Activated CD4-positive, alpha-beta T cell treated with anti-CD3 and anti-CD28 coated beads, Interleukin-2, amount 50 U/mL, for 48 hours (primary cell): ENCODE measurements around the gene COL5A2.
A peak's percentile ranks its signal among the peaks of the same experiment; 100 is the strongest.

ENCODE experiments used
- DNase-seq, 2 experiments: peaks; one replicate each; pipeline ENCODE4 v3.0.0-alpha.2; 2020

COL5A2 gene

GRCh38 chr2:189179570-189179950 lies at the start of gene COL5A2:
Gene COL5A2 (minus strand): TSS chr2:189179761. CDS start chr2:189179604, 157 bp downstream.
- DNase-seq, result no peak

DNA sequence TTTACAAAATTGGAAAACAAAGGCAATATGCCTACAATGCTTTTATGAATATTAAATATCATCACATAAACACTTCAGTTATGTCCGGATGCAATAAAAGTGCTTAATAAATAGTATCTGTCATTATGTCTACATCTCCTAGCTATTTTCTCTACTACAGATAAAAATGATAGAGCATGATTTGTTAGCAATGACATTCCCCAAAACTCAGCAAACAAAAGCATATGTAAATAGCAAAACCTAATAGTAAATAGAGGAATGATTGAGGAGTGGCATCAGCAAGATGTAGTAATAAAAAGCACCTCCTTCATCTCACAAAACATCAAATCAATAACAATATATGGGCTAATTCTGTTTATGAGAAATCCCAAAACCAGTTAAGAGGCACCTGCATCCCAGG lies 46.5 kb upstream of the COL5A2 start:
- DNase-seq, result no peak

GRCh38 chr2:189225032-189225431 lies 45.5 kb upstream of the COL5A2 start:
- no peak for DNase-seq

DNA sequence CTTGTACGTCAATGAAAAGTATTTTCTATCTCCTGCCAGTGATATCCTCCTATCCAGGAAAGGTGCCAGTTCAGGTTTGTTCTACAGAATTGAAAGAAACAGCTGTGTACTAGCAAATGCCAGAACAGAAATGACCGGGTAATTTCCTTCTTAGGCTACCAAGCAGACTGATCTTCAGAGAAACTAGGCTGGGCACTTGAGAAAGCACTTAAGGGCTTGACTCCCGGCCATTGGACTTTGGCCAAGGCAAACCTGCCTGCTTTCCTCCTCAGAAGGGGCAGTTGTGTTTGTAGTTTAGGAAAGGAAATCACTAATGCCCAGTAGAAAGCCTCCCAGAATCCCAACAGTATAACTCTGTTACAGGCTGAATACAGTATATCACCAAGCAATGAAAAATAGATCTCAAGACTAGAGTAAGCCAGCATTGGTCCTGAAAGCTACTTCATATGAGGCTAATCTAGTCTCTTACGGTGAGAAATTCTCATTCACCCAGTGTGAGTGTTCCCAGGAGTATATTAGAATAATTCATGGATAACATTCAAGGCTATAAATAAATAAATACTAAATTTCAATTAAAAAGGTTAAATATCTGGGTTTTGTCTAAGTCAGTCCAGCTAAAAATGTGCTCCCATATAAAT lies 43.0 kb upstream of the COL5A2 start:
- DNase-seq, result no peak

DNA sequence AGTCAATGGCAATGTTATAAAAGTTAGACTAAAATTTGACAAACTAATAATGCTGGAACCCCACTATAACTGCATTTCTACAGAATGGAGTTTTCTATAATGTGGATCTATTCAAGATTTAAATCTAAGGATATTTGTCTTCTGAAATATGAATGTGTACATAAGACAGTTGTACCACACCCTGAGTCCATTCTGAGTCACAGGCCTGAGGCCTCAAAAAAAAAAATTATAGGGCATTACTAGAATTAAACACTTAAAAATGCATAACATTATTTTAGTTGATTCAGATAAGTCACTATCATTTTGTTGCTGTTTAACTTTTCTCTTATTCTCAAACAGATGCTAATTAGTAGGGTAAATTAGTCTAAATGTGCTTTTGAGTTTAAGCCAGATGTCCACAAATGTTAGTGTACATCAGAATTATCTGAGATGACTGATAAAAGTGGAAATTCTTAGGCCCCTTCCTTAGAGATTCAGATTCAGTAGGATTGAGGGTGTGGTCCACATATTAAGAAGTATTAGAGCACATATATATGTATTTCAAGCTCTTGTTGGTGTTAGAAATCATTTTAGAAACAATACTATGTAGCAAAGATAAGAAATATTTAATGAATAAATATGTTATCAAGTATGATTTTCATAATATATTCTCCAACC lies 42.4 kb upstream of the COL5A2 start:
- DNase-seq, result no peak

DNA sequence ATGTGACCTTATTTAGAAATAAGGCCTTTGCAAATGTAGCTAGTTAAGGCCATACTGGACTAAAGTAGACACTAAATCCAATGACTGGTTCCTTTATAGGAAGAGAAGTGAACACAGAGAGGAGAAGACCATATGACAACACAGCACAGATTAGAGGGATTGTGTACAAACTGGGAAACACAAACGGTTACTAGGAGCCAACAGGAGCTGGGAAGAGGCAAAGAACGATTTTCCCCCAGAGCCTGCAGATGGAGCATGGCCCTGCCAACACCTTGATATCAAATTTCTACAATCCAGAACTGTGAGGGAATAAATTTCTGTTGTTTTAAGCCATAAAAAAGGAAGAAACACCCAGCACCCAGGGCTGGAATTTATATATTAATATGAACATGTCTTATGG lies 38.7 kb upstream of the COL5A2 start:
- no peak for DNase-seq

GRCh38 chr2:189217541-189217940 lies 38.0 kb upstream of the COL5A2 start:
- DNase-seq, result no peak

DNA sequence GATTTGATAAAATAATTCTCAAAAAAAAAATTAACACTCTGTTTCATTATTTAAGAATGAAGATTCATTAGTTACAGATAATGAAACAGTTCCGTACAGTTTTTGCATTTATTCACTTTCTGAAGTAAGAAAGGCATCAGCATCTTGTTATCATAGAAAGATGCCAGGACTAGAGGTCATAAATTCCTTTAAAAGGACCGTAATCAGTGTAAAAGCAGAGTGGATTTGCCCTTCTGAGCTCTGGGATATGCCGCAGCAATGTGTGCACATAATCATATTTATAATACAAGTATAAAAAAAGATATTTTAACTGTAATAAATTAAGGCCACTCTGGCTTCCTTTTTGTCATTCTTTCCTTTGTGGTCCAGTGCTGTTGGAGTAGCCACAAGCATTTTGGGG lies 37.5 kb upstream of the COL5A2 start:
- DNase-seq, result no peak

DNA sequence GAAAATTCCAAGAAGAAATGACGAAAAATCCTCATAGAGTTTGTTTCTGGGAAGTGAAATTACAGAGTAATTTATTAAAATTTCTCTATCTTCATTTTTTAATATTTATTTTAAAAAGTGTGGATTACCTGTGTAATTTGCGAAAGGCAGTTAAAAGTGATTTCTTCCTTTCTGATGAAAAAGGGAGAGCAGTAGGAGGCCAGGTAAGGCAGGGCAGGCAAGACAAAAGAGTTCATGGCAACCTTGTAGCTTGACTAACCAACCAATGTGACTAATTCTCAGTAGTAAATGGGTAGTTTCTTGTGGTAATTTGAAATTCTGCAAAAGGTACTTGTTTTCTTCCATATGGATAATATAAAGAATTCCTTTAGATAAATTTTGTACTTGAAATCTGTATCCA lies 34.9 kb upstream of the COL5A2 start:
- no peak for DNase-seq

GRCh38 chr2:189213250-189213649 lies 33.7 kb upstream of the COL5A2 start:
- no peak for DNase-seq

GRCh38 chr2:189210250-189211087 lies 30.9 kb upstream of the COL5A2 start:
- DNase-seq, result peak; percentile 7 to 20

DNA sequence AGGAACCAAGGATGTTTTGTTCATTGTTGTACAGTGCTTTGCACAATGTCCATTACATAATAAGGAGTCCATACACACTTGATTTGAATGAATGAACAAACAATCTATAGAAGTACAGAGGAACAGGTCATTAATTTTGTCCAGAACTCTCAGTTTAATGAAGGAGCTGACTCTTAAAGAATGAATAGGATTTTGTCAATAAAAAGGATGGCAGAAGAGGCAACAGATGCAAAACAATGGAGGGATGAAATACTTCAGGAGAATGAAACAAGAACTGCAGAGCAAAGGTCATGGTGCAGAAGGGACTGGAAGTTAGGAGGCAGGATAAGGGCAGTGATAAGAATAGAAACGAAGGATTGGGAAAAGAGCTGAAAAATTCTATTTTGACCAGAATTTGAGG lies 28.7 kb upstream of the COL5A2 start:
- DNase-seq, result no peak

GRCh38 chr2:189204322-189204941 lies 24.9 kb upstream of the COL5A2 start:
- DNase-seq, result no peak

GRCh38 chr2:189203177-189203799 lies 23.7 kb upstream of the COL5A2 start:
- no peak for DNase-seq

DNA sequence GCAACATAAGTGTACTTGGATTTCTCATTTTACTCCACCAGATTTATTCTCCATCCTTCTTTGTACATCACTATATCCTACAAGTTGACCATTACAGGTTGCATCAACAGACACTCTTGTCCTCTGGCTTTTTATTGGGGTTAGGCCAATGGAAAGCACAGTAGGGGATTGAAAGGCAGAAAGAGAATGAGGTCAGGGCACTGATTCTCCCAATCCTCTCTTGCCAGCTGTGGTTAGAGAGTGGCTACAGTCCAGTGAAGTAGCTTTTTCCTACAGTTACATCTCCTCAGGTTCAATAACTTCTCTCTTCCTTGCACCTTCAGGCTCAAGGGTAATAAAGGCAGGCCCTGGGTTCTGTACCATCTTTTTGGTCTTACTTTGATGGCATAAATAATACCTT lies 20.2 kb upstream of the COL5A2 start:
- DNase-seq, result no peak

DNA sequence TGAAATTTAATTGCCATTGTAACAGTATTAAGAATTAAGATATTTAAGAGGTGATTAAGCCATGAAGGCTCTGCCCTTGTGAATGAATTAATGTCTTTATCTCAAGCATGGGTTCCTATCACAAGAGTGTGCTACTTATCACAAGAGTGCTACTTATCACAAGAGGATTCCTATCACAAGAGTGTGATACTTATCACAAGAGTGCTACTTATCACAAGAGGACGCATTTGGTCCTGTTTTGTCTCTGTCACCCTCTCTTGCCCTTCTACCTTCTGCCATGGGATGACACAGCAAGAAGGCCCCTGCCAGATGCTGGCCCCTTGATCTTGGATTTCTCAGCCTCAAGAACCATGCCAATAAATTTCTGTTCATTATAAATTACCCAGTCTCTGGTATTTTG lies 13.2 kb upstream of the COL5A2 start:
- DNase-seq, result no peak

DNA sequence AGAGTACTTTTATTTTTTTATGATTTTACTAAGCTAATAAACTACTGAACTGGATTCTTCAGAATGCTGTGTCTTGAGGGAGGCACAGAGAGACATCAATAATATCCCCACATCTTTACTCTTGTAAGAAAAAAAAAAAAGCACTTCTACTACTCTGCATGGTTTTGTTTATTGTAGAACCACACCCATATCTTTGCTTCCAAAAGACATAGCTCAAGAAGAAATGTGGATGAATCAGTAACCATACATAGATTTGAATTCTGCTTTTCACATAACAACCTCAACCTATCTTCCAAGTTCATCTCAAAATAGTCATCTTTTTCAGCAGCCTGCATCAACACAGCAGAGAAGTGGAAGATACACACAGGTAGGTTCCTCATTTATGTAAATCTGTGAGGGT lies 12.2 kb upstream of the COL5A2 start:
- no peak for DNase-seq

- no peak for DNase-seq
Observed at GRCh38 chr2:189190685-189191084, 11.1 kb upstream of the COL5A2 start.

GRCh38 chr2:189188115-189188805 lies 8.7 kb upstream of the COL5A2 start:
- no peak for DNase-seq

DNA sequence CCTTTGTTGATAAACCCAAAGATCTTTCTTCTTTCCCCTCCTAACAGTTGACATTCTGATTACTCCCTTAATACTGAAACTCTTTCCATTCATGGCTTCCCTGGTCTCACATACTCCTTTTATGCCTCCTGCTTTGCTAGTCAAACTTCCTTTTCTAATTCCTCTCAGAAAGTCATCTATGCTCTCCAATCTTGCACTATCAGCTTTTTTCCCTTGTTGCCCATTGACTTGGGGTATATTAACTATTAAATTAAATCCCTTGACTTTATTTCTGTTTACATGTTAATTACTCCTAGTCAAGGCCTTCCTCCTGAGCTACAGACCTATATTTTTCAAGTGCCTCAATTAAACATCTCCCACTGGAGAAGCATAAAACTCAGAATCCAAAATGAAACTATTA lies 3.6 kb upstream of the COL5A2 start:
- no peak for DNase-seq

- no peak for DNase-seq
Observed at GRCh38 chr2:189181706-189182105, 2.1 kb upstream of the COL5A2 start.
